Measurements from ENCODE around the gene PHACTR1.

Gene PHACTR1

GRCh38 chr6:13015379-13015681 lies 298.8 kb downstream of the PHACTR1 start:
- Histone ChIP-seq H3K4me1 (ENCODE audit: control insufficient read depth in 2 of 2, insufficient read depth in 2 of 2, low read length in 2 of 2) (peaks cover 3 to 7% of the 10 kb centered on the region in 2 donors), H3K4me3 (ENCODE audit: low read length in 2 of 2) (no peak overlapping the region), H3K27me3 (ENCODE audit: control insufficient read depth in 2 of 2, insufficient read depth in 2 of 2, low read length in 2 of 2) (peaks cover 13 to 43% of the 10 kb centered on the region in 2 donors), H3K27ac (ENCODE audit: low read depth in 2 of 2, low read length in 2 of 2) (no peak overlapping the region), H3K9me3 (ENCODE audit: control insufficient read depth in 2 of 2, low read length in 2 of 2) (no peaks in the 10 kb centered on the region), H3K36me3 (ENCODE audit: control insufficient read depth in 2 of 2, insufficient read depth in 2 of 2, low read length in 2 of 2) (no peaks in the 10 kb centered on the region), H3K9ac (ENCODE audit: low read depth in 1 of 2, low read length in 2 of 2) (no peak overlapping the region)

GRCh38 chr6:13024616-13025015 lies 308.0 kb downstream of the PHACTR1 start:
- no peaks in the 10 kb centered on the region for H3K4me1 ChIP-seq (ENCODE audit: control insufficient read depth in 2 of 2, insufficient read depth in 2 of 2, low read length in 2 of 2)
- no peak overlapping the region for H3K27ac ChIP-seq (ENCODE audit: low read depth in 2 of 2, low read length in 2 of 2)
- no peaks in the 10 kb centered on the region for H3K9me3 ChIP-seq (ENCODE audit: control insufficient read depth in 2 of 2, low read length in 2 of 2)
- peaks cover 0 to 4% of the 10 kb centered on the region in 2 donors for H3K27me3 ChIP-seq (ENCODE audit: control insufficient read depth in 2 of 2, insufficient read depth in 2 of 2, low read length in 2 of 2)
- H3K36me3 ChIP-seq (ENCODE audit: control insufficient read depth in 2 of 2, insufficient read depth in 2 of 2, low read length in 2 of 2) = no peaks in the 10 kb centered on the region
- no peak overlapping the region for H3K4me3 ChIP-seq (ENCODE audit: low read length in 2 of 2)
- no peak overlapping the region for H3K9ac ChIP-seq (ENCODE audit: low read depth in 1 of 2, low read length in 2 of 2)

GRCh38 chr6:13025893-13026499 lies 309.4 kb downstream of the PHACTR1 start:
- peaks cover 0 to 4% of the 10 kb centered on the region in 2 donors for H3K27me3 ChIP-seq (ENCODE audit: control insufficient read depth in 2 of 2, insufficient read depth in 2 of 2, low read length in 2 of 2)
- H3K27ac ChIP-seq (ENCODE audit: low read depth in 2 of 2, low read length in 2 of 2) = no peak overlapping the region
- no peak overlapping the region for H3K9ac ChIP-seq (ENCODE audit: low read depth in 1 of 2, low read length in 2 of 2)
- no peaks in the 10 kb centered on the region for H3K9me3 ChIP-seq (ENCODE audit: control insufficient read depth in 2 of 2, low read length in 2 of 2)
- H3K4me3 ChIP-seq (ENCODE audit: low read length in 2 of 2) = no peak overlapping the region
- H3K36me3 ChIP-seq (ENCODE audit: control insufficient read depth in 2 of 2, insufficient read depth in 2 of 2, low read length in 2 of 2) = no peaks in the 10 kb centered on the region
- no peaks in the 10 kb centered on the region for H3K4me1 ChIP-seq (ENCODE audit: control insufficient read depth in 2 of 2, insufficient read depth in 2 of 2, low read length in 2 of 2)

- no peak overlapping the region for H3K9ac ChIP-seq (ENCODE audit: low read depth in 1 of 2, low read length in 2 of 2)
- no peaks in the 10 kb centered on the region for H3K36me3 ChIP-seq (ENCODE audit: control insufficient read depth in 2 of 2, insufficient read depth in 2 of 2, low read length in 2 of 2)
- no peaks in the 10 kb centered on the region for H3K4me1 ChIP-seq (ENCODE audit: control insufficient read depth in 2 of 2, insufficient read depth in 2 of 2, low read length in 2 of 2)
- no peak overlapping the region for H3K27ac ChIP-seq (ENCODE audit: low read depth in 2 of 2, low read length in 2 of 2)
- H3K4me3 ChIP-seq (ENCODE audit: low read length in 2 of 2) = no peak overlapping the region
- H3K9me3 ChIP-seq (ENCODE audit: control insufficient read depth in 2 of 2, low read length in 2 of 2) = no peaks in the 10 kb centered on the region
- peaks cover 0 to 4% of the 10 kb centered on the region in 2 donors for H3K27me3 ChIP-seq (ENCODE audit: control insufficient read depth in 2 of 2, insufficient read depth in 2 of 2, low read length in 2 of 2)
These were observed 310.0 kb downstream of the PHACTR1 start for GRCh38 chr6:13026557-13026956.

GRCh38 chr6:13027207-13027606 lies 310.6 kb downstream of the PHACTR1 start:
- H3K9ac ChIP-seq (ENCODE audit: low read depth in 1 of 2, low read length in 2 of 2) = no peak overlapping the region

GRCh38 chr6:13030396-13030795 lies 313.8 kb downstream of the PHACTR1 start:
- Histone ChIP-seq H3K9ac (ENCODE audit: low read depth in 1 of 2, low read length in 2 of 2) (no peak overlapping the region), H3K4me3 (ENCODE audit: low read length in 2 of 2) (no peak overlapping the region), H3K27me3 (ENCODE audit: control insufficient read depth in 2 of 2, insufficient read depth in 2 of 2, low read length in 2 of 2) (no peaks in the 10 kb centered on the region), H3K9me3 (ENCODE audit: control insufficient read depth in 2 of 2, low read length in 2 of 2) (no peaks in the 10 kb centered on the region), H3K4me1 (ENCODE audit: control insufficient read depth in 2 of 2, insufficient read depth in 2 of 2, low read length in 2 of 2) (no peaks in the 10 kb centered on the region), H3K36me3 (ENCODE audit: control insufficient read depth in 2 of 2, insufficient read depth in 2 of 2, low read length in 2 of 2) (no peaks in the 10 kb centered on the region), H3K27ac (ENCODE audit: low read depth in 2 of 2, low read length in 2 of 2) (no peak overlapping the region)

More at GRCh38 chr6:13027207-13027606, 310.6 kb downstream of the PHACTR1 start:
- H3K27ac ChIP-seq (ENCODE audit: low read depth in 2 of 2, low read length in 2 of 2) = no peak overlapping the region
- H3K36me3 ChIP-seq (ENCODE audit: control insufficient read depth in 2 of 2, insufficient read depth in 2 of 2, low read length in 2 of 2) = no peaks in the 10 kb centered on the region
- H3K9me3 ChIP-seq (ENCODE audit: control insufficient read depth in 2 of 2, low read length in 2 of 2) = no peaks in the 10 kb centered on the region
- peaks cover 0 to 4% of the 10 kb centered on the region in 2 donors for H3K27me3 ChIP-seq (ENCODE audit: control insufficient read depth in 2 of 2, insufficient read depth in 2 of 2, low read length in 2 of 2)
- no peak overlapping the region for H3K4me3 ChIP-seq (ENCODE audit: low read length in 2 of 2)
- no peaks in the 10 kb centered on the region for H3K4me1 ChIP-seq (ENCODE audit: control insufficient read depth in 2 of 2, insufficient read depth in 2 of 2, low read length in 2 of 2)

- Histone ChIP-seq H3K27ac (ENCODE audit: low read depth in 2 of 2, low read length in 2 of 2) (no peak overlapping the region), H3K9me3 (ENCODE audit: control insufficient read depth in 2 of 2, low read length in 2 of 2) (no peaks in the 10 kb centered on the region), H3K4me1 (ENCODE audit: control insufficient read depth in 2 of 2, insufficient read depth in 2 of 2, low read length in 2 of 2) (no peaks in the 10 kb centered on the region), H3K9ac (ENCODE audit: low read depth in 1 of 2, low read length in 2 of 2) (no peak overlapping the region), H3K36me3 (ENCODE audit: control insufficient read depth in 2 of 2, insufficient read depth in 2 of 2, low read length in 2 of 2) (no peaks in the 10 kb centered on the region), H3K4me3 (ENCODE audit: low read length in 2 of 2) (no peak overlapping the region), H3K27me3 (ENCODE audit: control insufficient read depth in 2 of 2, insufficient read depth in 2 of 2, low read length in 2 of 2) (no peaks in the 10 kb centered on the region)
These were observed 316.0 kb downstream of the PHACTR1 start for GRCh38 chr6:13032566-13032965.

GRCh38 chr6:13033145-13033544 lies 316.6 kb downstream of the PHACTR1 start:
- Histone ChIP-seq H3K36me3 (ENCODE audit: control insufficient read depth in 2 of 2, insufficient read depth in 2 of 2, low read length in 2 of 2) (no peaks in the 10 kb centered on the region), H3K9ac (ENCODE audit: low read depth in 1 of 2, low read length in 2 of 2) (no peak overlapping the region), H3K27ac (ENCODE audit: low read depth in 2 of 2, low read length in 2 of 2) (no peak overlapping the region), H3K4me1 (ENCODE audit: control insufficient read depth in 2 of 2, insufficient read depth in 2 of 2, low read length in 2 of 2) (no peaks in the 10 kb centered on the region), H3K9me3 (ENCODE audit: control insufficient read depth in 2 of 2, low read length in 2 of 2) (no peaks in the 10 kb centered on the region), H3K4me3 (ENCODE audit: low read length in 2 of 2) (no peak overlapping the region), H3K27me3 (ENCODE audit: control insufficient read depth in 2 of 2, insufficient read depth in 2 of 2, low read length in 2 of 2) (no peaks in the 10 kb centered on the region)

GRCh38 chr6:13034316-13034715 lies 317.7 kb downstream of the PHACTR1 start:
- Histone ChIP-seq H3K9me3 (ENCODE audit: control insufficient read depth in 2 of 2, low read length in 2 of 2) (no peaks in the 10 kb centered on the region), H3K27me3 (ENCODE audit: control insufficient read depth in 2 of 2, insufficient read depth in 2 of 2, low read length in 2 of 2) (no peaks in the 10 kb centered on the region), H3K4me1 (ENCODE audit: control insufficient read depth in 2 of 2, insufficient read depth in 2 of 2, low read length in 2 of 2) (no peaks in the 10 kb centered on the region), H3K27ac (ENCODE audit: low read depth in 2 of 2, low read length in 2 of 2) (no peak overlapping the region), H3K9ac (ENCODE audit: low read depth in 1 of 2, low read length in 2 of 2) (no peak overlapping the region), H3K4me3 (ENCODE audit: low read length in 2 of 2) (no peak overlapping the region), H3K36me3 (ENCODE audit: control insufficient read depth in 2 of 2, insufficient read depth in 2 of 2, low read length in 2 of 2) (no peaks in the 10 kb centered on the region)

- H3K9ac ChIP-seq (ENCODE audit: low read depth in 1 of 2, low read length in 2 of 2) = no peak overlapping the region
- H3K4me1 ChIP-seq (ENCODE audit: control insufficient read depth in 2 of 2, insufficient read depth in 2 of 2, low read length in 2 of 2) = no peaks in the 10 kb centered on the region
- no peaks in the 10 kb centered on the region for H3K9me3 ChIP-seq (ENCODE audit: control insufficient read depth in 2 of 2, low read length in 2 of 2)
- no peaks in the 10 kb centered on the region for H3K27me3 ChIP-seq (ENCODE audit: control insufficient read depth in 2 of 2, insufficient read depth in 2 of 2, low read length in 2 of 2)
- no peaks in the 10 kb centered on the region for H3K36me3 ChIP-seq (ENCODE audit: control insufficient read depth in 2 of 2, insufficient read depth in 2 of 2, low read length in 2 of 2)
- no peak overlapping the region for H3K4me3 ChIP-seq (ENCODE audit: low read length in 2 of 2)
- H3K27ac ChIP-seq (ENCODE audit: low read depth in 2 of 2, low read length in 2 of 2) = no peak overlapping the region
These were observed 319.0 kb downstream of the PHACTR1 start for GRCh38 chr6:13035606-13036005.

GRCh38 chr6:13038315-13038714 lies 321.7 kb downstream of the PHACTR1 start:
- no peaks in the 10 kb centered on the region for H3K9me3 ChIP-seq (ENCODE audit: control insufficient read depth in 2 of 2, low read length in 2 of 2)
- no peak overlapping the region for H3K9ac ChIP-seq (ENCODE audit: low read depth in 1 of 2, low read length in 2 of 2)
- H3K4me3 ChIP-seq (ENCODE audit: low read length in 2 of 2) = no peak overlapping the region
- no peak overlapping the region for H3K27ac ChIP-seq (ENCODE audit: low read depth in 2 of 2, low read length in 2 of 2)
- no peaks in the 10 kb centered on the region for H3K27me3 ChIP-seq (ENCODE audit: control insufficient read depth in 2 of 2, insufficient read depth in 2 of 2, low read length in 2 of 2)
- H3K36me3 ChIP-seq (ENCODE audit: control insufficient read depth in 2 of 2, insufficient read depth in 2 of 2, low read length in 2 of 2) = no peaks in the 10 kb centered on the region
- no peaks in the 10 kb centered on the region for H3K4me1 ChIP-seq (ENCODE audit: control insufficient read depth in 2 of 2, insufficient read depth in 2 of 2, low read length in 2 of 2)
